ENCODE data around the gene CDC14A.

- TF ChIP-seq SIN3A (IDR thresholded peaks at IDR 0.05; ENCODE audit: borderline replicate concordance, insufficient read depth, low read length) = peak; percentile 44; the same call in 1 of the 2 replicates
- no peak for TF ChIP-seq POLR2AphosphoS5 (IDR thresholded peaks at IDR 0.05; ENCODE audit: low read depth, low read length)
- TF ChIP-seq, protein P1, sequence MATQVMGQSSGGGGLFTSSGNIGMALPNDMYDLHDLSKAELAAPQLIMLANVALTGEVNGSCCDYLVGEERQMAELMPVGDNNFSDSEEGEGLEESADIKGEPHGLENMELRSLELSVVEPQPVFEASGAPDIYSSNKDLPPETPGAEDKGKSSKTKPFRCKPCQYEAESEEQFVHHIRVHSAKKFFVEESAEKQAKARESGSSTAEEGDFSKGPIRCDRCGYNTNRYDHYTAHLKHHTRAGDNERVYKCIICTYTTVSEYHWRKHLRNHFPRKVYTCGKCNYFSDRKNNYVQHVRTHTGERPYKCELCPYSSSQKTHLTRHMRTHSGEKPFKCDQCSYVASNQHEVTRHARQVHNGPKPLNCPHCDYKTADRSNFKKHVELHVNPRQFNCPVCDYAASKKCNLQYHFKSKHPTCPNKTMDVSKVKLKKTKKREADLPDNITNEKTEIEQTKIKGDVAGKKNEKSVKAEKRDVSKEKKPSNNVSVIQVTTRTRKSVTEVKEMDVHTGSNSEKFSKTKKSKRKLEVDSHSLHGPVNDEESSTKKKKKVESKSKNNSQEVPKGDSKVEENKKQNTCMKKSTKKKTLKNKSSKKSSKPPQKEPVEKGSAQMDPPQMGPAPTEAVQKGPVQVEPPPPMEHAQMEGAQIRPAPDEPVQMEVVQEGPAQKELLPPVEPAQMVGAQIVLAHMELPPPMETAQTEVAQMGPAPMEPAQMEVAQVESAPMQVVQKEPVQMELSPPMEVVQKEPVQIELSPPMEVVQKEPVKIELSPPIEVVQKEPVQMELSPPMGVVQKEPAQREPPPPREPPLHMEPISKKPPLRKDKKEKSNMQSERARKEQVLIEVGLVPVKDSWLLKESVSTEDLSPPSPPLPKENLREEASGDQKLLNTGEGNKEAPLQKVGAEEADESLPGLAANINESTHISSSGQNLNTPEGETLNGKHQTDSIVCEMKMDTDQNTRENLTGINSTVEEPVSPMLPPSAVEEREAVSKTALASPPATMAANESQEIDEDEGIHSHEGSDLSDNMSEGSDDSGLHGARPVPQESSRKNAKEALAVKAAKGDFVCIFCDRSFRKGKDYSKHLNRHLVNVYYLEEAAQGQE (IDR thresholded peaks at IDR 0.05; ENCODE audit: insufficient read depth in 1 of 2, low read depth in 2 of 2, low read length in 2 of 2) = no peak
Observed at GRCh38 chr1:100353988-100354387, 1.7 kb downstream of the CDC14A start.

All from PFSK-1 (cell line).